DOHH2 (cell line): ENCODE results near the gene PDZRN3.

Experiments
- H3F3A ChIP-seq: fragments of 200-600 bp; sonication (generic), shearing (Covaris generic); 2 replicates; pipeline ENCODE4 v1.6.0; 2016; ENCODE audit warnings: antibody characterized with exemption, mild to moderate bottlenecking; ENCODE audit not compliant: control insufficient read depth, insufficient read depth
- H3K27ac ChIP-seq: fragments of 200-600 bp; sonication (generic); 2 replicates; pipeline ENCODE4 v1.5.1; 2014; ENCODE audit warnings: low read depth, mild to moderate bottlenecking, low read length, moderate library complexity
- H3K27me3 ChIP-seq: fragments of 200-600 bp; sonication (generic); 2 replicates; pipeline ENCODE4 v1.6.1; 2014; ENCODE audit warnings: mild to moderate bottlenecking, low read length, mixed read lengths; ENCODE audit not compliant: control insufficient read depth
- H3K36me3 ChIP-seq: fragments of 200-600 bp; sonication (generic); 2 replicates; pipeline ENCODE4 v1.6.1; 2014; ENCODE audit warnings: mild to moderate bottlenecking, low read length, moderate library complexity, mixed read lengths; ENCODE audit not compliant: control insufficient read depth
- H3K4me1 ChIP-seq: fragments of 200-600 bp; sonication (generic); 2 replicates; pipeline ENCODE4 v1.6.1; 2014; ENCODE audit warnings: mild to moderate bottlenecking, low read length, mixed read lengths; ENCODE audit not compliant: control insufficient read depth
- H3K4me2 ChIP-seq: fragments of 200-600 bp; sonication (generic); 2 replicates; pipeline ENCODE4 v1.6.0; 2014; ENCODE audit warnings: mild to moderate bottlenecking, low read length, moderate library complexity
- H3K4me3 ChIP-seq: fragments of 200-600 bp; sonication (generic); 2 replicates; pipeline ENCODE4 v1.5.1; 2014; ENCODE audit warnings: mild to moderate bottlenecking, low read length, mixed read lengths
- H3K79me2 ChIP-seq: fragments of 200-600 bp; sonication (generic); 2 replicates; pipeline ENCODE4 v1.6.1; 2014; ENCODE audit warnings: mild to moderate bottlenecking, low read length, mixed read lengths; ENCODE audit not compliant: control insufficient read depth
- H3K9me2 ChIP-seq: fragments of 200-600 bp; sonication (generic); replicated peaks from 2 replicates; pipeline ENCODE4 v1.6.1; 2014; ENCODE audit warnings: mild to moderate bottlenecking, low read length, mixed read lengths; ENCODE audit not compliant: control insufficient read depth
- H3K9me3 ChIP-seq: fragments of 200-600 bp; sonication (generic); 2 replicates; pipeline ENCODE4 v1.6.1; 2014; ENCODE audit warnings: antibody characterized with exemption, low read length, mixed read lengths; ENCODE audit not compliant: control insufficient read depth, insufficient read depth
- H4K20me1 ChIP-seq: fragments of 200-600 bp; sonication (generic); 2 replicates; pipeline ENCODE4 v1.6.0; 2014; ENCODE audit warnings: low read depth, mild to moderate bottlenecking, antibody characterized with exemption, low read length, moderate library complexity; ENCODE audit not compliant: control insufficient read depth, insufficient read depth
- CTCF ChIP-seq: fragments of 200-600 bp; sonication (generic); IDR thresholded peaks from one replicate; pipeline ENCODE4 v1.5.1; 2014; ENCODE audit warnings: antibody characterized with exemption, mild to moderate bottlenecking, low read depth, low read length; ENCODE audit not compliant: poor library complexity, severe bottlenecking
- EZH2phosphoT487 ChIP-seq: fragments of 200-600 bp; sonication (generic); IDR thresholded peaks from 2 replicates; pipeline ENCODE4 v1.6.1; 2017; ENCODE audit warnings: borderline replicate concordance, mild to moderate bottlenecking, antibody characterized with exemption, low read length, moderate library complexity, mixed read lengths

Gene PDZRN3

DNA sequence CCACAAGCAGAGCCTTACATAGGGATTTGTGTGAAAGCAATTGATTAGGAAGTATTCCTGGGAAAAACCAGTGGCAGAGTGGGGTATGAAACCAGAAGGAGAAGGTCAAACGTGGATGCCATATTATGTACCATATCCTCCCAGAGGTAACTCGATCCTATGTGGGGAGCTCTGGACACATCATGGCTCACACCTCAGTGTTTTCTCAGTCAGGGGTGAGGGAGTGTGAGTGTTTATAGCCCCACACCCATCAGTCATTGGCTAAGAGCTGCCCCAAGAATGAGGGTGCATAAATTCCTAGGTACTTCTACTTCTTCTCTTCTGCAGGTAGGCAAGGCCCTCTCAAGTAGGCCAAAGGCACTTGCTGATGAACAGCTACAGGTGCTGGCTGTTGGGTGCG is 28.2 kb upstream of the PDZRN3 start:
- no peaks in the 10 kb centered on the region for H3K36me3 ChIP-seq
- H3K79me2 ChIP-seq = no peaks in the 10 kb centered on the region
- no peaks in the 10 kb centered on the region for H3F3A ChIP-seq
- no peak overlapping the region for H3K27ac ChIP-seq
- no peaks in the 10 kb centered on the region for H3K27me3 ChIP-seq
- H3K9me2 ChIP-seq = no peaks in the 10 kb centered on the region
- TF ChIP-seq EZH2phosphoT487 (no peak), CTCF (no peak)
- no peak overlapping the region for H3K4me2 ChIP-seq
- no peaks in the 10 kb centered on the region for H3K9me3 ChIP-seq
- H4K20me1 ChIP-seq = no peaks in the 10 kb centered on the region
- H3K4me1 ChIP-seq = no peaks in the 10 kb centered on the region
- H3K4me3 ChIP-seq = no peak overlapping the region

DNA sequence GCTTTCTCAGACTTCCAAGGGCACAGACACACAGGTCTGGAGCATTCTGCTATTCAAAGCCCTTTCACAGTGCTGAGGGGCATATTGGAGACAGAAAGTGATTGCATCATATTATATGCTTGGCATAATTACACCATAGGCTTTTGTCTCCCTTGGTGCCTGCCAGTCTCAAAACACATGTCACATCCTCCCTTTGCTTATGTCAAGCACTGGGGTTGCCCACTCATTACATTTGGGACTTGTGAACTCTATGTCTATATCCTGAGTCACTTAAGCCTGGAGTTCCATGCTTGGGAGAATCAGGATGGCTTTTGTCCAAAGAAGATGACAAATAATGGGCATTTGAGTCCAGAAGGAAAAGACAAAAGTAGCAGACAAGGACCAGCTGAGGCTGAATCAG is 12.3 kb upstream of the PDZRN3 start:
- TF ChIP-seq CTCF (no peak), EZH2phosphoT487 (no peak)
- no peak overlapping the region for H3K27ac ChIP-seq
- H3K4me1 ChIP-seq = no peaks in the 10 kb centered on the region

DNA sequence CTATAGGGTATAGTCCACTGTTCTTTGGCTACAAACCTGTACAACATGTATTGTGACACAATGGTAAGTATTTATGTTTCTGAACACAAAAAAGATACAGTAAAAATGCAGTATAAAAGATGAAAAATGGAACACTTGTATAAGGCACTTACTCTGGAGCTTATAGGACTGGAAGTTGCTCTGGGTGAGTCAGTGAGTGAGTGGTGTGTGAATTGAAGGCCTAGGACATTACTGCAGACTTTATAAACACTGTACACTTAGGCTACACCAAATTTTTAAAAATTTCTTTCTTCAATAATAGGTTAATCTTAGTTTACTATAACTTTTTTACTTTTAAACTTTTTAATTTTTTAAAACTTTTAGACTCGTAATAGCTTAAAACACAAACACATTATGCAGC is 10.5 kb upstream of the PDZRN3 start:
- no peak overlapping the region for H3K4me2 ChIP-seq
- H3K79me2 ChIP-seq = no peaks in the 10 kb centered on the region
- no peaks in the 10 kb centered on the region for H3K9me2 ChIP-seq
- no peaks in the 10 kb centered on the region for H3K4me1 ChIP-seq
- TF ChIP-seq CTCF = no peak
- no peaks in the 10 kb centered on the region for H3F3A ChIP-seq
- no peaks in the 10 kb centered on the region for H3K36me3 ChIP-seq
- no peaks in the 10 kb centered on the region for H3K27me3 ChIP-seq
- H3K27ac ChIP-seq = no peak overlapping the region
- no peaks in the 10 kb centered on the region for H3K9me3 ChIP-seq
- H4K20me1 ChIP-seq = no peaks in the 10 kb centered on the region
- H3K4me3 ChIP-seq = no peak overlapping the region

More for the DNA sequence above, 12.3 kb upstream of the PDZRN3 start:
- H3K4me2 ChIP-seq = no peak overlapping the region
- H3K36me3 ChIP-seq = no peaks in the 10 kb centered on the region
- no peaks in the 10 kb centered on the region for H3K9me3 ChIP-seq
- no peaks in the 10 kb centered on the region for H3F3A ChIP-seq
- no peaks in the 10 kb centered on the region for H3K27me3 ChIP-seq
- no peaks in the 10 kb centered on the region for H3K79me2 ChIP-seq
- no peaks in the 10 kb centered on the region for H4K20me1 ChIP-seq
- H3K4me3 ChIP-seq = no peak overlapping the region
- H3K9me2 ChIP-seq = no peaks in the 10 kb centered on the region

GRCh38 chr3:73633916-73634344 is 9.2 kb upstream of the PDZRN3 start:
- H3K27ac ChIP-seq = no peak overlapping the region
- H3K4me3 ChIP-seq = no peak overlapping the region
- no peak overlapping the region for H3K4me2 ChIP-seq
- H4K20me1 ChIP-seq = no peaks in the 10 kb centered on the region
- no peaks in the 10 kb centered on the region for H3K27me3 ChIP-seq
- no peaks in the 10 kb centered on the region for H3K9me2 ChIP-seq
- TF ChIP-seq CTCF (no peak), EZH2phosphoT487 (no peak)
- H3K4me1 ChIP-seq = no peaks in the 10 kb centered on the region
- no peaks in the 10 kb centered on the region for H3K9me3 ChIP-seq
- no peaks in the 10 kb centered on the region for H3K79me2 ChIP-seq
- no peaks in the 10 kb centered on the region for H3K36me3 ChIP-seq
- H3F3A ChIP-seq = no peaks in the 10 kb centered on the region
